ENCODE data around the gene DKC1. TPM values are rescaled to one million over a fixed set of nuclear protein-coding genes. Genes with fewer than 3 reads are reported as not detected.
A peak's percentile ranks its signal among the peaks of the same experiment; 100 is the strongest.
"Not testable (repeated sequence)": the region's sequence is repeated elsewhere in the genome, so short reads cannot be mapped to it uniquely, and the experiment has no call there.

Gene DKC1
- total and polyA plus RNA-seq, 8 donors, result 16.8 to 31.4 (median 25.0) TPM

- no peak for TF ChIP-seq CTCF (IDR thresholded peaks at IDR 0.05)
- no peaks in the 10 kb centered on the region for H3K36me3 ChIP-seq
- no peaks in the 10 kb centered on the region for H3K4me1 ChIP-seq
- H3K27ac ChIP-seq, result no peak overlapping the region
- WGBS, 2 donors, result 15 to 47% methylated on average over 1 of the region's 1 CpG
- H3K27me3 ChIP-seq, result no peaks in the 10 kb centered on the region
- H3K9me3 ChIP-seq, result no peaks in the 10 kb centered on the region
- ATAC-seq, result no peak
- no peak overlapping the region for H3K4me3 ChIP-seq
- no peak for FAIRE-seq
- intact Hi-C loops (cut with DNase I), result no loop called here
- DNase-seq, result no peak
Observed at GRCh38 chrX:154813801-154814200, 51.1 kb downstream of the DKC1 start.

- WGBS, 2 donors, result 41 to 49% methylated on average over 5 of the region's 5 CpGs
- intact Hi-C loops (cut with DNase I), result no loop called here
Observed at GRCh38 chrX:154815274-154815818, 52.7 kb downstream of the DKC1 start.

GRCh38 chrX:154816326-154816898, 53.7 kb downstream of the DKC1 start:
- peak; percentile 98 for FAIRE-seq
- 76 to 90% methylated on average over 4 of the region's 4 CpGs for WGBS, 2 donors

More at GRCh38 chrX:154815274-154815818, 52.7 kb downstream of the DKC1 start:
- peak; percentile 49 for FAIRE-seq
- Histone ChIP-seq H3K27ac (no peak overlapping the region), H3K27me3 (peaks cover 0 to 2% (median 0%) of the 10 kb centered on the region in 4 donors), H3K4me3 (no peak overlapping the region), H3K4me1 (no peaks in the 10 kb centered on the region), H3K9me3 (no peaks in the 10 kb centered on the region), H3K36me3 (no peaks in the 10 kb centered on the region)
- no peak for TF ChIP-seq CTCF (IDR thresholded peaks at IDR 0.05)
- ATAC-seq, result peak in 1 of 4 donors; percentile 30
- no peak for DNase-seq

GRCh38 chrX:154817048-154817618, 54.5 kb downstream of the DKC1 start:
- H3K4me3 ChIP-seq; H3K36me3 ChIP-seq; H3K27ac ChIP-seq; DNase-seq; H3K4me1 ChIP-seq; H3K27me3 ChIP-seq; ATAC-seq; FAIRE-seq; intact Hi-C loops (cut with DNase I); H3K9me3 ChIP-seq: not testable (repeated sequence)
- WGBS, 2 donors, result 89 to 95% methylated on average over 19 of the region's 19 CpGs

More at GRCh38 chrX:154816326-154816898, 53.7 kb downstream of the DKC1 start:
- H3K27ac ChIP-seq; ATAC-seq; H3K36me3 ChIP-seq; H3K9me3 ChIP-seq; H3K4me3 ChIP-seq; H3K4me1 ChIP-seq; H3K27me3 ChIP-seq; DNase-seq; intact Hi-C loops (cut with DNase I): not testable (repeated sequence)

GRCh38 chrX:154818916-154819770, 56.5 kb downstream of the DKC1 start:
- no peak for DNase-seq
- 33 to 38% methylated on average over 11 of the region's 11 CpGs for WGBS, 2 donors
- no peak overlapping the region for H3K27ac ChIP-seq
- no peak for FAIRE-seq
- peak in 1 of 4 donors; percentile 53 for ATAC-seq
- intact Hi-C loops (cut with DNase I), result no loop called here
- H3K4me3 ChIP-seq, result no peak overlapping the region
- H3K9me3 ChIP-seq, result no peaks in the 10 kb centered on the region
- no peaks in the 10 kb centered on the region for H3K4me1 ChIP-seq
- H3K27me3 ChIP-seq, result peaks cover 0 to 2% (median 0%) of the 10 kb centered on the region in 4 donors
- no peaks in the 10 kb centered on the region for H3K36me3 ChIP-seq
- TF ChIP-seq CTCF (IDR thresholded peaks at IDR 0.05), result no peak
